Measurements from ENCODE around the gene NOS1AP. TPM values are rescaled to one million over a fixed set of nuclear protein-coding genes. Genes with fewer than 3 reads are reported as not detected.
A peak's percentile ranks its signal among the peaks of the same experiment; 100 is the strongest.

Gene NOS1AP
- total RNA-seq, 3 donors from 2014 or later: 11.8 to 17.4 (median 14.3) TPM

DNA sequence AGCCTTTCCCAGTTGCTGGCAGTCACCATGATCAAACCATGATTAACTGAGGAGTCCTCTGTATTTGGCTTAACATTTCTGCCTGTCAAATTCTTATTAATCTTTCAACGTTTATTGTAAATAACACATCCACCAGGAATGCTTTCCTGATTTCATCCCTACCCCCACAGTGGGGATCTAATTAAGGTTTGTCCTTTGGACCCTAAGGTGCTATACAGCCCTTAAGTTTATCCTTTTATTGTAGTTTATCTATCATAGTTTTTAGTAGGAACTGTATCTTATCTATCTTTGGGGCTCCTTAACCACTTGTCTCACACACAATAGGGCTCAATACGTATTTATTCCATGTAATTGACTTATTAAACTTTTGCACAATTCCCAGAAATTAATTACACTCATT, 246.2 kb downstream of the NOS1AP start:
- ATAC-seq (peak; percentile 55), DNase-seq (no peak)
- no peaks in the 10 kb centered on the region for H3K9me3 ChIP-seq
- no peak overlapping the region for H3K4me3 ChIP-seq
- H3K4me1 ChIP-seq (ENCODE audit: low read depth): peaks cover 7% of the 10 kb centered on the region
- no peaks in the 10 kb centered on the region for H3K36me3 ChIP-seq (ENCODE audit: low read depth)
- intact Hi-C loops (cut with DNase I, micrococcal nuclease): no loop called here
- TF ChIP-seq, protein P1, sequence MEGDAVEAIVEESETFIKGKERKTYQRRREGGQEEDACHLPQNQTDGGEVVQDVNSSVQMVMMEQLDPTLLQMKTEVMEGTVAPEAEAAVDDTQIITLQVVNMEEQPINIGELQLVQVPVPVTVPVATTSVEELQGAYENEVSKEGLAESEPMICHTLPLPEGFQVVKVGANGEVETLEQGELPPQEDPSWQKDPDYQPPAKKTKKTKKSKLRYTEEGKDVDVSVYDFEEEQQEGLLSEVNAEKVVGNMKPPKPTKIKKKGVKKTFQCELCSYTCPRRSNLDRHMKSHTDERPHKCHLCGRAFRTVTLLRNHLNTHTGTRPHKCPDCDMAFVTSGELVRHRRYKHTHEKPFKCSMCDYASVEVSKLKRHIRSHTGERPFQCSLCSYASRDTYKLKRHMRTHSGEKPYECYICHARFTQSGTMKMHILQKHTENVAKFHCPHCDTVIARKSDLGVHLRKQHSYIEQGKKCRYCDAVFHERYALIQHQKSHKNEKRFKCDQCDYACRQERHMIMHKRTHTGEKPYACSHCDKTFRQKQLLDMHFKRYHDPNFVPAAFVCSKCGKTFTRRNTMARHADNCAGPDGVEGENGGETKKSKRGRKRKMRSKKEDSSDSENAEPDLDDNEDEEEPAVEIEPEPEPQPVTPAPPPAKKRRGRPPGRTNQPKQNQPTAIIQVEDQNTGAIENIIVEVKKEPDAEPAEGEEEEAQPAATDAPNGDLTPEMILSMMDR (IDR thresholded peaks at IDR 0.05): no peak

DNA sequence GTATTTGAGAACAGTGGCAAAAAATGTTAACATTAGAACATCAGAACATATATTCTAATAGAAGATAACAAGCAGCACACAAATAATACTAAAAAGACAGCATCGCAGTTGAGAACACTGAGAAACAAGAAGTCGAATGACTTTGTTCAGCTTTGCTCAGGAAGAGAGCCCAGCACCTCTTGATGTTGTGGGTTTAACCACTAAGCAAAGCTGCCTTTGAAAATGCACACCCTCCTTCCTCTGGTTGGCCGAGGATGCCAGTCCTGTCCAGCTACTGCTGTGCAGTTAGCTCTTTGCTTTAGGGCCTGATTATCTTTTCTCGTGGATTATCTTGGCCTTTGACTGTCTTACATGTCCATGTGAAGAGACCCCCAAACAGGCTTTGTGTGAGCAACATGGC, 246.7 kb downstream of the NOS1AP start:
- no peaks in the 10 kb centered on the region for H3K36me3 ChIP-seq (ENCODE audit: low read depth)
- no peak overlapping the region for H3K4me3 ChIP-seq
- no peak for ATAC-seq
- H3K9me3 ChIP-seq: no peaks in the 10 kb centered on the region
- peaks cover 7% of the 10 kb centered on the region for H3K4me1 ChIP-seq (ENCODE audit: low read depth)
- intact Hi-C loops (cut with DNase I, micrococcal nuclease): no loop called here
- no peak for DNase-seq
- TF ChIP-seq, protein P1 (IDR thresholded peaks at IDR 0.05): no peak

DNA sequence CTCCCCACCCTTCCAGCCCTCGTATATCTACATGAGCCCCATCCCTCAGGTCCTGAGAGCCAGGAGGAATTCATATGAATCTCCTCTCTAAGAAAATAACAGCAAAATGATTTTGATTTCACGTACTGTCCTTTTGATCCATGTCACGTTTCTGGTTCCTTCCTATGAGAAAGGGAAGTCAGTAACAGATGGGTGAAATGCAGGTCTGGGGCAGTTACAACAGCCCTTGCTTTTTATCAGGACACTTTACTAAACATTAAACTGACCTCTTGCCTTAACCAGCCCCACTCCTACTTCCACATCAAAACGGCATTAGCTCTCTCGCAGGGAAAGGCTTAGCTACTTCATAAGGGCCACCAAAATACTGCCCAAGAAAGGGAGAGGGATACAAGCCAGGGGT, 248.1 kb downstream of the NOS1AP start:
- intact Hi-C loops (cut with DNase I, micrococcal nuclease): no loop called here
- DNase-seq: no peak
- Histone ChIP-seq H3K9me3 (no peaks in the 10 kb centered on the region), H3K36me3 (ENCODE audit: low read depth) (no peaks in the 10 kb centered on the region), H3K4me3 (no peak overlapping the region), H3K4me1 (ENCODE audit: low read depth) (peaks cover 7% of the 10 kb centered on the region)
- ATAC-seq: peak; percentile 49
- TF ChIP-seq, protein P1 (IDR thresholded peaks at IDR 0.05): no peak

DNA sequence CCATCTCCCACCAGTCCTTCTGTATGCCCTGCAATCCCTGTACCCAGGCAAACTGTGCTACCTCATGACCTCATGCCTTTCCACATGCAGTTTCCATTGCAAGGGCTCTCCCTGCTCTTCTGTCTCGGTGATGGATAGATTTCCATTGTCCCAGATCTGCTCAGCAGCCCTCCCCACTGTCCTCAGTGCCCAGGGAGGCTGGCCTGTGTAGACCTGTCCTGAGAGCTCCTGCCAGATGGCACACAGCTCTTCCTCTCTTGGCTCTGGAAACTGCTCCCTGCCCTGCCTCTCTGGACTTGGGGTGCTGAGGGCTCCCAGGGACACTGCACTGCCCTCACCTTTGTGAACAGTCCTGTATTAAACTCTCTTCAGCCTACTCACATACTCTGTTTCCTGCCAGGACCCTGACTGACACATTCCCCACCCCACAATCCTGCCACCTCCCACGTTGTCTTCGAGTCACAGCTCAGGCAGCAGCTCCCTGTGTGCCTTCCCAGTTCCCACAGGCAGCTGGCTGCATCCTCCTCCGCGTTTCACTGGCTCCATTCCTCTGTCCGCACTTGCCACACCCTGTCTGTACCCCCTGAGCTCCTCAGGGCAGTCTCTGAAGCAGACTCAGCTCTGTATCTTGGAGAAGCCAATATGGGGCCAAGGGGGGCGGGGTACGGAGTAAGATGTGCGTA, 250.1 kb downstream of the NOS1AP start:
- Histone ChIP-seq H3K4me1 (ENCODE audit: low read depth) (peaks cover 7% of the 10 kb centered on the region), H3K36me3 (ENCODE audit: low read depth) (no peaks in the 10 kb centered on the region), H3K4me3 (no peak overlapping the region), H3K9me3 (no peaks in the 10 kb centered on the region)
- ATAC-seq (no peak), DNase-seq (no peak)
- TF ChIP-seq, protein P1 (IDR thresholded peaks at IDR 0.05): no peak
- intact Hi-C loops (cut with DNase I, micrococcal nuclease): no loop called here

DNA sequence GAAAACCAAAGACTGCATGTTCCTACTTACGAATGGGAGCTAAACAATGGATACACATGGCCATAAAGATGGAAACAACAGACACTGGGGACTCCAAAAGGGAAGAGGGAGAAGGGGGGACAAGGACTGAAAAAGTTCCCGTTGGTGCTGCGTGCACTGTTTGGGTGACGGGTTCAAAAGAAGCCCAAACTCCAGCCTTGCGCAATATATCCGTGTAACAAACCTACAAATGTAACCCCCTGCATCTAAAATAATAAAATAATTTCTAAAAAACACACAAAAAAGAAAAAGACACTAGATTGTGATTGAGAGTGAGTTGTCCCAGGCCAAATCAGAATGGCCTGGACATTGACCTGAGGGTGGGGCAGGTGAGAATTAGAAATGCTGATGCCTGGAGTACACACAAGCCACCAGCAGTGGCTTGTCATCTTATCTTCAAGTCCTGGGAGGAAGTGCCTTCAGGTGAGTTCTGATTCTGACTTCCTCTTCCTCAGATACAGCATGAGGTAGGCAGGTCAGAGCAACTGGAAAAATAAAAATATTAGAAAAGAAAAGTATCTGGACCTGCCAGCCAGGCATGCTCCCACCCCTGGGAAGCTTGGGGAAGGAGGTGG, 252.4 kb downstream of the NOS1AP start:
- no peak overlapping the region for H3K4me3 ChIP-seq
- TF ChIP-seq, protein P1 (IDR thresholded peaks at IDR 0.05): no peak
- DNase-seq: peak in 1 of 3 donors; percentile 41
- no peaks in the 10 kb centered on the region for H3K9me3 ChIP-seq
- intact Hi-C loops (cut with DNase I, micrococcal nuclease): no loop called here
- peak; percentile 89 for ATAC-seq
- H3K36me3 ChIP-seq (ENCODE audit: low read depth): no peaks in the 10 kb centered on the region
- H3K4me1 ChIP-seq (ENCODE audit: low read depth): no peaks in the 10 kb centered on the region

Measured in mucosa of descending colon (tissue), 3 donors.